Fibroblast of pulmonary artery (primary cell): Measurements from ENCODE around the gene SEC24D.
A peak's percentile ranks its signal among the peaks of the same experiment; 100 is the strongest.

Source experiments
- DNase-seq: peaks from one replicate; pipeline ENCODE4 v3.0.0-alpha.2; 2010; ENCODE audit warnings: low read depth
- H3K4me3 ChIP-seq: replicated peaks from 2 replicates; pipeline ENCODE4 v1.5.1; 2011; ENCODE audit warnings: low read depth, mild to moderate bottlenecking, control low read depth, low read length, moderate library complexity
- TF ChIP-seq, protein P1 (sequence below): IDR thresholded peaks from 2 replicates; pipeline ENCODE4 v1.5.1; 2011; ENCODE audit warnings: mild to moderate bottlenecking, control low read depth, low read length, inconsistent platforms; ENCODE audit errors: missing control alignments

Gene SEC24D

DNA sequence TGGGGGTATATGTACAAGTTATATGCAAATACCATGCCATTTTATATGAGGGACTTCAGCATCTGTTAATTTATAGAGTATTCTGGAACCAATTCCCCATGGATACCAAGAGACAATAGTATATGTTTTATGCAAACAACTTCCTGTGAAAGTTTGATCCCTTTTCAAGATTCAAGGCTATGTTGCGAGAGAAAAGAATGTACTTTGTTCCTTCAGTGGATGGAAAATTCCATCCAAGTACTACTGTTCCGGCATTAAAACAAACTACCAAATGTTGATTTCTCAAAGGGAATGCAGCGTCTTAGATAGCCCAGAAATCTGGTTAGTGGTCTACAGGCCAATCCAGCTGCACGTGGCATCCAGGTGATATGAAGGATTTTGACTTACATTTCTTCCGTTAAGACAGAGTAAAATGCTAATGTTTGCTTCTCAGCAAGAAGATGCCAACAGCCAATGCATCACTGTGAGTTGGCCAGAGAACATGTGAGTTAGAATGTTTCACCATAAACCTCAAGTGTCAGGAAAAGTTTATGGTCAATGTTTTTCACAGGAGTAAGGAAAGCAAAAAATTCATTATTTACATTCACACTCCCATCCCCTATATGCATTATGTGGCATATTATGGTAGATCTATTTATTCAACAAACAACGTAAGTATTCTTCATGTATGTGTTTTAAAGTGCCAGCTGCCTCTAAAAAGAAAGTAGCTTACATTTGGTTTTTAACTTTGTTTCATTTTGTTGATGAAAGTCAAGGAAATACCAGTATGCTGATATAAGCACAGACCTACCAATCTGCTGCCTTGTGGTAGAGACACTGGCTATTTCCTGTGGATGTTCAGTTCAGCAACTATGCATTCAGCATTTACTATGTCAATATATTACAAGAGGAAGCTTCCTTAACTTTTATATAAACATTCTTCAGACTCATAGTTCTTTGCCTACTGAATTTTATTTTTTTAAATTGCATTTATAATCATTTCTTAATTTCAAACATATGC, 106.3 kb downstream of the SEC24D start:
- no peak overlapping the region for H3K4me3 ChIP-seq
- DNase-seq: peak; percentile 65
- TF ChIP-seq, protein P1, sequence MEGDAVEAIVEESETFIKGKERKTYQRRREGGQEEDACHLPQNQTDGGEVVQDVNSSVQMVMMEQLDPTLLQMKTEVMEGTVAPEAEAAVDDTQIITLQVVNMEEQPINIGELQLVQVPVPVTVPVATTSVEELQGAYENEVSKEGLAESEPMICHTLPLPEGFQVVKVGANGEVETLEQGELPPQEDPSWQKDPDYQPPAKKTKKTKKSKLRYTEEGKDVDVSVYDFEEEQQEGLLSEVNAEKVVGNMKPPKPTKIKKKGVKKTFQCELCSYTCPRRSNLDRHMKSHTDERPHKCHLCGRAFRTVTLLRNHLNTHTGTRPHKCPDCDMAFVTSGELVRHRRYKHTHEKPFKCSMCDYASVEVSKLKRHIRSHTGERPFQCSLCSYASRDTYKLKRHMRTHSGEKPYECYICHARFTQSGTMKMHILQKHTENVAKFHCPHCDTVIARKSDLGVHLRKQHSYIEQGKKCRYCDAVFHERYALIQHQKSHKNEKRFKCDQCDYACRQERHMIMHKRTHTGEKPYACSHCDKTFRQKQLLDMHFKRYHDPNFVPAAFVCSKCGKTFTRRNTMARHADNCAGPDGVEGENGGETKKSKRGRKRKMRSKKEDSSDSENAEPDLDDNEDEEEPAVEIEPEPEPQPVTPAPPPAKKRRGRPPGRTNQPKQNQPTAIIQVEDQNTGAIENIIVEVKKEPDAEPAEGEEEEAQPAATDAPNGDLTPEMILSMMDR: no peak

DNA sequence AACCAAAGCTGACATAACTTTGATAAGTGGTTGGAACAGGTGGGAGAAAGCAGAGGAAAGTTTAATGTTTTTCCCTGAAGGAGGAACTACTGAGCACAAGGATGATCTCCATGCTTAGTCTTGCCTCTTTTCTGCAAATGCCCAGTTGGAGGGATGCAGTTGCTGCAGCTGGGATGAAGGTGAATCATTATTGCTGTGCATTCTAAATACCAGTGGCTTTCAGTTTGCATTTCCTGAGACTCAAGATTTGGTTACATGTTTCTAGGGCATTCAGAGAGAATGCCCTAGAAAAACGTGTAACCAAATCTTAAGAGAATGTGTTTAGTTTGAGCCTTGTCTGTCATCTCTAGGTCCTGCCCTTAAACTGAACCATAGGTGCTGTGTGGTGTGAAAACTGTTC, 108.6 kb downstream of the SEC24D start:
- TF ChIP-seq, protein P1: no peak
- DNase-seq: no peak
- no peak overlapping the region for H3K4me3 ChIP-seq

DNA sequence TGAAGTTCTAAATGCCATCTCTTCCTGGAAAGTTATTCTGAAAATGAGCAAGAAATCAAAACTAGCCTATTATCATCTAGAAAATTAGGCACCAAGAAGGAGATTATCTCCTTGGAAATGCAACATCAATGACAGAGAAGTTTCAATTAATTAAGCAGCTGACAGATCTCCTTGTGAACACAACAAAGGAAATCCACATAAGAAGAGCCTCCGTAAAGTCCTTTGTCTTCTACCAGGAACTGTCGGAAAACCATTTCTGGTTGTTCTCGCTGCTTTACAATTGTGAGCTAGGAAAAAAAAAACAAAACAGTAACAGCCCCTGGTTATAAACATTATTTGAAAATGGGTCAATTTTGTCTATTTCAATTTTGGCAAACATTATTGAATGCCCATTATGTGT, 112.6 kb downstream of the SEC24D start:
- TF ChIP-seq, protein P1: no peak
- no peak overlapping the region for H3K4me3 ChIP-seq
- no peak for DNase-seq

DNA sequence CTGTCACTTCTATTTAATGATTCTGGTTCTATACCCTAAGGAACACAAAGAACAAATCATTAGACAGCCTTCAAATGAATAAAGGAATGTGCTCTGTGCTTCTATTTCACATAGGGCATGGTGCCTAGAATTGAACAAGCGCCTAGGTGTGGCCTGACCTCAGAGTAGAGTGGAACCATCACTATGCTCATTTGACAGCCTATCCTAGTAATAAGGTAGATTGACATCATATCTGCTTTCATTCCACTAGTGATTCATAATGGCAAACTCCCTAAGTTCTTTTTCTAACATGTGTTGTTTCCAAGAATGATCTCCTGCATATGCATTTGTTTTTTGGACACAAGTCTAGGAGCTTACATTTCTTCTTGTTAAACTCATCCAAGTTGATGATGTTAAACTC, 114.2 kb downstream of the SEC24D start:
- H3K4me3 ChIP-seq: no peak overlapping the region
- TF ChIP-seq, protein P1: no peak
- DNase-seq: no peak

DNA sequence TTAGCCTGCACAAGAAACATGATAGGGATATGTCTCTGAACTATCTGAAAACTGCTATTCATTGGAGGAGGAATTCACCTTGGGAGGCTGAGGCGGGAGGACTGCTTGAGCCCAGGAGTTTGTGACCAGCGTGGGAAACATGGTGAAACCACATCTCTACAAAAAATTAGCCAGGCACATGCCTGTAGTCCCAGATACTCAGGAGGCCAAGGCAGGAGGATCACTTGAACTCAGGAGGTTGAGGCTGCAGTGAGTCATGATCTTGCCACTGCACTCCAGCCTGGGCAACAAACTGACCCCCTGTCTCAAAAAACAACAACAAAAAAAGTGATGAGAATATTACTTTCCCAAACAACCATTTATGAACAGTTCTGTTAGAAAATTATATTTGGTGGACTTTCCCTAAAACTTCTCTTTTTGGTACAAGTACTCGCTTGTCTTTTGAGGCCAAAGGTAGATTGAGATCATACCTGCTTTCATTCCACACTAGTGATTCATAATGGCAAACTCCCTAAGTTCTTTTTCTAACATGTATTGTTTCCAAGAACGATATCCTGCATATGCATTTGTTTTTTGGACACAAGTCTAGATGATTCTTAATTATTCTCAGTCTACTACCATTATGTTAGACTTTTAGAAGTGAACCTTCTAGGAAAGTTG, 117.3 kb downstream of the SEC24D start:
- no peak overlapping the region for H3K4me3 ChIP-seq
- no peak for DNase-seq
- TF ChIP-seq, protein P1: no peak

DNA sequence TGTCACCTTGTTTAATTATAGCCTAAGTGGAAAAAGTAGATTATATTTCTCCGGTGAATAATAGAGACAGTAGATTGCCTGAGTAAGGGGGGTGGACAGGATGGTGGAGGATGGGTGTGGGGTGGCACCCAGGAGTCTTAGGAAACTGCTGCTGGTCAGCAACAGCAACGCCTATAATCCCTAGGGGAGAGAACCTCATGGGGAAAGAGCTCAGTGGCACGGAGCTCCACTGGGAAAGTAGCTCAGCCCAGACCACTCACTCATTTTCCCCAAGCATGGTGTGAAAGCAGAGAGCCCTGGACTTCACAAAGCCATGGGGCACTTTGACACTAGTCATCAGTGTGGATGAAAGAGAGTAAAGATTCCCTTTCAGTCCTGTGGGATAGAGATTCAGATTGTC, 119.6 kb downstream of the SEC24D start:
- H3K4me3 ChIP-seq: no peak overlapping the region
- DNase-seq: no peak
- TF ChIP-seq, protein P1: no peak
